H1 (cell line): ENCODE measurements around the gene BCL2L13. TPM values are rescaled to one million over a fixed set of nuclear protein-coding genes. Genes with fewer than 3 reads are reported as not detected.

Source experiments
- RAD21 ChIP-seq, 2 experiments: IDR thresholded peaks in 1 of 2; conservative IDR thresholded peaks in 1 of 2; 2 replicates each; pipeline ENCODE4 v1.6.1; 2011; ENCODE audit warnings: low read depth in 2 of 2, low read length in 2 of 2, improper control_type of control experiment in 1 of 2, inconsistent platforms in 1 of 2, mild to moderate bottlenecking in 1 of 2, moderate library complexity in 1 of 2
- SRF ChIP-seq: IDR thresholded peaks from 2 replicates; pipeline ENCODE4 v1.6.1; 2011; ENCODE audit warnings: mild to moderate bottlenecking, low read depth, low read length, moderate library complexity
- polyA plus RNA-seq, 7 experiments: library from polyadenylated mRNA; depleted of rRNA in 3 of 7; stranded (reverse) in 5 of 7; unstranded in 2 of 7; fragments of >200 nt in 5 of 7; fragments of 200-250 nt in 2 of 7; gene quantifications; 1 replicate in 5 of 7; 2 replicates in 1 of 7; 4 replicates in 1 of 7; pipeline versions ENCODE4 v1.2.1 to v1.2.3, GENCODE V29; 2011 to 2013; ENCODE audit warnings: missing spikeins in 2 of 7, mixed read lengths in 2 of 7
- total RNA-seq: library from RNA; stranded (reverse); fragmentation: NEBNext Ultra II Directional; extraction: Animal tissue kit (Norgen Biotek cat#: 25700); gene quantifications from 2 replicates; pipeline ENCODE4 v1.2.1, GENCODE V29; 2021
- TF ChIP-seq, protein P1 (sequence below): fragments of 300-600 bp; sonication (generic); IDR thresholded peaks from 2 replicates; pipeline ENCODE4 v1.7.1; 2012; ENCODE audit warnings: low read length, moderate library complexity, mild to moderate bottlenecking, inconsistent platforms; ENCODE audit not compliant: insufficient replicate concordance
- TF ChIP-seq, protein P2 (sequence below): IDR thresholded peaks from 2 replicates; pipeline ENCODE4 v1.6.1; 2012; ENCODE audit warnings: low read length, inconsistent platforms
- TF ChIP-seq, protein P3 (sequence below): IDR thresholded peaks from 2 replicates; pipeline ENCODE4 v1.6.1; 2011; ENCODE audit warnings: low read length, improper control_type of control experiment

Gene BCL2L13
- total and polyA plus RNA-seq, 2 of the 8 experiments (the other 6 are each of a cell fraction or from before 2014, with no cell fraction given), result 20.7 to 35.0 TPM

DNA sequence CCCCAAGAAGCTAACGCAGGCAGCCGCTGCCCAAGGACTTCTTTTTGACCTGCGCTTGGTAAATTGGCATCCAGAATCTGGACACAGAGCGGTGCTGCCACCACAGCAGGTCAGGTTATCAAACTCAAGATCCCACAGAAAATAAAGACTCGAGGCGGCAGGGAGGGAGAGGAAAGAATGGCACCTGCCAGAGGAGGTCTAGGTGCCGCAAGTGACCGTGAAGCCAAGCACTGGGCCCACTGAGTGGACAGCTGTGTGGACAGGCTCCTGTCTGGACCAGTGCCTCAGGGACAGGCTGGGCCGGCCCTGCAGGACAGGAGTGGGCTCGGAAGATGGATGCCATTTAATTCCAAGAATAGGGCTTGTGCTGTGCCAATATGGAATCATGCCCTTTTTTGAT is 108.4 kb downstream of the BCL2L13 start (continued):
- TF ChIP-seq, protein P1, sequence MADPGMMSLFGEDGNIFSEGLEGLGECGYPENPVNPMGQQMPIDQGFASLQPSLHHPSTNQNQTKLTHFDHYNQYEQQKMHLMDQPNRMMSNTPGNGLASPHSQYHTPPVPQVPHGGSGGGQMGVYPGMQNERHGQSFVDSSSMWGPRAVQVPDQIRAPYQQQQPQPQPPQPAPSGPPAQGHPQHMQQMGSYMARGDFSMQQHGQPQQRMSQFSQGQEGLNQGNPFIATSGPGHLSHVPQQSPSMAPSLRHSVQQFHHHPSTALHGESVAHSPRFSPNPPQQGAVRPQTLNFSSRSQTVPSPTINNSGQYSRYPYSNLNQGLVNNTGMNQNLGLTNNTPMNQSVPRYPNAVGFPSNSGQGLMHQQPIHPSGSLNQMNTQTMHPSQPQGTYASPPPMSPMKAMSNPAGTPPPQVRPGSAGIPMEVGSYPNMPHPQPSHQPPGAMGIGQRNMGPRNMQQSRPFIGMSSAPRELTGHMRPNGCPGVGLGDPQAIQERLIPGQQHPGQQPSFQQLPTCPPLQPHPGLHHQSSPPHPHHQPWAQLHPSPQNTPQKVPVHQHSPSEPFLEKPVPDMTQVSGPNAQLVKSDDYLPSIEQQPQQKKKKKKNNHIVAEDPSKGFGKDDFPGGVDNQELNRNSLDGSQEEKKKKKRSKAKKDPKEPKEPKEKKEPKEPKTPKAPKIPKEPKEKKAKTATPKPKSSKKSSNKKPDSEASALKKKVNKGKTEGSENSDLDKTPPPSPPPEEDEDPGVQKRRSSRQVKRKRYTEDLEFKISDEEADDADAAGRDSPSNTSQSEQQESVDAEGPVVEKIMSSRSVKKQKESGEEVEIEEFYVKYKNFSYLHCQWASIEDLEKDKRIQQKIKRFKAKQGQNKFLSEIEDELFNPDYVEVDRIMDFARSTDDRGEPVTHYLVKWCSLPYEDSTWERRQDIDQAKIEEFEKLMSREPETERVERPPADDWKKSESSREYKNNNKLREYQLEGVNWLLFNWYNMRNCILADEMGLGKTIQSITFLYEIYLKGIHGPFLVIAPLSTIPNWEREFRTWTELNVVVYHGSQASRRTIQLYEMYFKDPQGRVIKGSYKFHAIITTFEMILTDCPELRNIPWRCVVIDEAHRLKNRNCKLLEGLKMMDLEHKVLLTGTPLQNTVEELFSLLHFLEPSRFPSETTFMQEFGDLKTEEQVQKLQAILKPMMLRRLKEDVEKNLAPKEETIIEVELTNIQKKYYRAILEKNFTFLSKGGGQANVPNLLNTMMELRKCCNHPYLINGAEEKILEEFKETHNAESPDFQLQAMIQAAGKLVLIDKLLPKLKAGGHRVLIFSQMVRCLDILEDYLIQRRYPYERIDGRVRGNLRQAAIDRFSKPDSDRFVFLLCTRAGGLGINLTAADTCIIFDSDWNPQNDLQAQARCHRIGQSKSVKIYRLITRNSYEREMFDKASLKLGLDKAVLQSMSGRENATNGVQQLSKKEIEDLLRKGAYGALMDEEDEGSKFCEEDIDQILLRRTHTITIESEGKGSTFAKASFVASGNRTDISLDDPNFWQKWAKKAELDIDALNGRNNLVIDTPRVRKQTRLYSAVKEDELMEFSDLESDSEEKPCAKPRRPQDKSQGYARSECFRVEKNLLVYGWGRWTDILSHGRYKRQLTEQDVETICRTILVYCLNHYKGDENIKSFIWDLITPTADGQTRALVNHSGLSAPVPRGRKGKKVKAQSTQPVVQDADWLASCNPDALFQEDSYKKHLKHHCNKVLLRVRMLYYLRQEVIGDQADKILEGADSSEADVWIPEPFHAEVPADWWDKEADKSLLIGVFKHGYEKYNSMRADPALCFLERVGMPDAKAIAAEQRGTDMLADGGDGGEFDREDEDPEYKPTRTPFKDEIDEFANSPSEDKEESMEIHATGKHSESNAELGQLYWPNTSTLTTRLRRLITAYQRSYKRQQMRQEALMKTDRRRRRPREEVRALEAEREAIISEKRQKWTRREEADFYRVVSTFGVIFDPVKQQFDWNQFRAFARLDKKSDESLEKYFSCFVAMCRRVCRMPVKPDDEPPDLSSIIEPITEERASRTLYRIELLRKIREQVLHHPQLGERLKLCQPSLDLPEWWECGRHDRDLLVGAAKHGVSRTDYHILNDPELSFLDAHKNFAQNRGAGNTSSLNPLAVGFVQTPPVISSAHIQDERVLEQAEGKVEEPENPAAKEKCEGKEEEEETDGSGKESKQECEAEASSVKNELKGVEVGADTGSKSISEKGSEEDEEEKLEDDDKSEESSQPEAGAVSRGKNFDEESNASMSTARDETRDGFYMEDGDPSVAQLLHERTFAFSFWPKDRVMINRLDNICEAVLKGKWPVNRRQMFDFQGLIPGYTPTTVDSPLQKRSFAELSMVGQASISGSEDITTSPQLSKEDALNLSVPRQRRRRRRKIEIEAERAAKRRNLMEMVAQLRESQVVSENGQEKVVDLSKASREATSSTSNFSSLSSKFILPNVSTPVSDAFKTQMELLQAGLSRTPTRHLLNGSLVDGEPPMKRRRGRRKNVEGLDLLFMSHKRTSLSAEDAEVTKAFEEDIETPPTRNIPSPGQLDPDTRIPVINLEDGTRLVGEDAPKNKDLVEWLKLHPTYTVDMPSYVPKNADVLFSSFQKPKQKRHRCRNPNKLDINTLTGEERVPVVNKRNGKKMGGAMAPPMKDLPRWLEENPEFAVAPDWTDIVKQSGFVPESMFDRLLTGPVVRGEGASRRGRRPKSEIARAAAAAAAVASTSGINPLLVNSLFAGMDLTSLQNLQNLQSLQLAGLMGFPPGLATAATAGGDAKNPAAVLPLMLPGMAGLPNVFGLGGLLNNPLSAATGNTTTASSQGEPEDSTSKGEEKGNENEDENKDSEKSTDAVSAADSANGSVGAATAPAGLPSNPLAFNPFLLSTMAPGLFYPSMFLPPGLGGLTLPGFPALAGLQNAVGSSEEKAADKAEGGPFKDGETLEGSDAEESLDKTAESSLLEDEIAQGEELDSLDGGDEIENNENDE, result no peak
- TF ChIP-seq SRF (no peak), RAD21 (IDR thresholded peaks at IDR 0.05 in 1 of 2, conservative IDR thresholded peaks at IDR 0.05 in 1 of 2; ENCODE audit: low read depth in 2 of 2, low read length in 2 of 2) (no peak)
- TF ChIP-seq, protein P2, sequence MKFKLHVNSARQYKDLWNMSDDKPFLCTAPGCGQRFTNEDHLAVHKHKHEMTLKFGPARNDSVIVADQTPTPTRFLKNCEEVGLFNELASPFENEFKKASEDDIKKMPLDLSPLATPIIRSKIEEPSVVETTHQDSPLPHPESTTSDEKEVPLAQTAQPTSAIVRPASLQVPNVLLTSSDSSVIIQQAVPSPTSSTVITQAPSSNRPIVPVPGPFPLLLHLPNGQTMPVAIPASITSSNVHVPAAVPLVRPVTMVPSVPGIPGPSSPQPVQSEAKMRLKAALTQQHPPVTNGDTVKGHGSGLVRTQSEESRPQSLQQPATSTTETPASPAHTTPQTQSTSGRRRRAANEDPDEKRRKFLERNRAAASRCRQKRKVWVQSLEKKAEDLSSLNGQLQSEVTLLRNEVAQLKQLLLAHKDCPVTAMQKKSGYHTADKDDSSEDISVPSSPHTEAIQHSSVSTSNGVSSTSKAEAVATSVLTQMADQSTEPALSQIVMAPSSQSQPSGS, result no peak
- TF ChIP-seq, protein P3, sequence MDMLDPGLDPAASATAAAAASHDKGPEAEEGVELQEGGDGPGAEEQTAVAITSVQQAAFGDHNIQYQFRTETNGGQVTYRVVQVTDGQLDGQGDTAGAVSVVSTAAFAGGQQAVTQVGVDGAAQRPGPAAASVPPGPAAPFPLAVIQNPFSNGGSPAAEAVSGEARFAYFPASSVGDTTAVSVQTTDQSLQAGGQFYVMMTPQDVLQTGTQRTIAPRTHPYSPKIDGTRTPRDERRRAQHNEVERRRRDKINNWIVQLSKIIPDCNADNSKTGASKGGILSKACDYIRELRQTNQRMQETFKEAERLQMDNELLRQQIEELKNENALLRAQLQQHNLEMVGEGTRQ, result no peak
